A549 (cell line): ENCODE data around the gene SACM1L. TPM values are rescaled to one million over a fixed set of nuclear protein-coding genes. Genes with fewer than 3 reads are reported as not detected.

Source experiments
- ATAC-seq, 2 experiments: fragments of 200-7000 bp in 1 of 2; fragments of >200 bp in 1 of 2; cut with Nextera tagmentation in 1 of 2; cut with Tn5 transposase in 1 of 2; 3 replicates each; pipeline versions ENCODE4 v1.8.0 to v1.9.1; 2018 to 2020; ENCODE audit warnings: mild to moderate bottlenecking in 1 of 2, moderate library complexity in 1 of 2
- CTCF ChIA-PET: fragments of 300-600 bp; sonication (Branson Sonifier 250); formaldehyde crosslinking; extraction: SDS; loops from one replicate; lab custom pipeline; 2021; ENCODE audit warnings: antibody characterized with exemption, inconsistent platforms; lab: Yijun Ruan, JAX
- POLR2A ChIA-PET: fragments of 350-600 bp; formaldehyde crosslinking; extraction: SDS; loops from one replicate; lab custom pipeline; 2021; ENCODE audit warnings: antibody characterized with exemption, inconsistent platforms; lab: Yijun Ruan, JAX
- DNase-seq, 2 experiments: peaks; one replicate each; pipeline versions ENCODE4 v3.0.0 to v3.0.0-alpha.2; 2011 to 2016; ENCODE audit warnings: low read depth in 1 of 2, low spot score in 1 of 2
- FAIRE-seq: peaks from 2 replicates; lab custom pipeline; 2011; peaks lifted over from hg19 to GRCh38; lab: Jason Lieb, UNC
- H3K27ac ChIP-seq, 2 experiments: fragments of >200 bp; sonication (Bioruptor Twin); formaldehyde crosslinking; 3 replicates each; pipeline ENCODE4 v1.5.1; 2016 to 2017
- H3K4me1 ChIP-seq: fragments of >200 bp; sonication (Bioruptor Twin); formaldehyde crosslinking; 3 replicates; pipeline ENCODE4 v1.6.1; 2016
- H3K4me2 ChIP-seq: fragments of >200 bp; sonication (Bioruptor Twin); formaldehyde crosslinking; 3 replicates; pipeline ENCODE4 v1.6.1; 2016
- H3K4me3 ChIP-seq: fragments of >200 bp; sonication (Bioruptor Twin); formaldehyde crosslinking; 3 replicates; pipeline ENCODE4 v1.5.1; 2016
- H3K9me3 ChIP-seq: fragments of >200 bp; sonication (Bioruptor Twin); formaldehyde crosslinking; 3 replicates; pipeline ENCODE4 v1.6.1; 2016
- BCL3 ChIP-seq: fragments of >200 bp; sonication (Bioruptor Twin); formaldehyde crosslinking; IDR thresholded peaks from 3 replicates; pipeline ENCODE4 v1.6.1; 2016
- CBX2 ChIP-seq: fragments of 200-600 bp; sonication (generic); IDR thresholded peaks from 2 replicates; pipeline ENCODE4 v1.6.1; 2016; ENCODE audit warnings: low read depth, mild to moderate bottlenecking, borderline replicate concordance
- CEBPB ChIP-seq, 2 experiments: fragments of >200 bp in 1 of 2; sonication (Bioruptor Twin) in 1 of 2; formaldehyde crosslinking in 1 of 2; IDR thresholded peaks; 2 replicates each; pipeline ENCODE4 v1.6.1; 2012 to 2016
- CHD4 ChIP-seq: fragments of 200-600 bp; sonication (generic); IDR thresholded peaks from 2 replicates; pipeline ENCODE4 v1.6.1; 2016; ENCODE audit warnings: antibody characterized with exemption, mild to moderate bottlenecking, borderline replicate concordance
- CTCF ChIP-seq: fragments of >200 bp; sonication (Bioruptor Twin); formaldehyde crosslinking; IDR thresholded peaks from 3 replicates; pipeline ENCODE4 v1.5.1; 2016
- E2F6 ChIP-seq: IDR thresholded peaks from 2 replicates; pipeline ENCODE4 v1.6.1; 2012; ENCODE audit warnings: low read depth, borderline replicate concordance
- EP300 ChIP-seq, 2 experiments: fragments of >200 bp; sonication (Bioruptor Twin); formaldehyde crosslinking; IDR thresholded peaks; 2 replicates in 1 of 2; 3 replicates in 1 of 2; pipeline ENCODE4 v1.6.1; 2016 to 2017
- FOSL2 ChIP-seq, 2 experiments: fragments of 450-650 bp in 1 of 2; fragments of >200 bp in 1 of 2; sonication (Bioruptor Twin) in 1 of 2; formaldehyde crosslinking; IDR thresholded peaks; 2 replicates each; pipeline versions ENCODE4 v1.5.0 to v1.6.1; 2016 to 2020; ENCODE audit warnings: mild to moderate bottlenecking in 1 of 2, moderate library complexity in 1 of 2
- FOXS1 ChIP-seq: fragments of 250-450 bp; sonication (Bioruptor Pico); IDR thresholded peaks from 2 replicates; pipeline ENCODE4 v1.5.0; 2020; ENCODE audit warnings: mild to moderate bottlenecking, moderate library complexity
- GATA3 ChIP-seq: IDR thresholded peaks from 2 replicates; pipeline ENCODE4 v1.6.1; 2012; ENCODE audit warnings: borderline replicate concordance
- HES2 ChIP-seq: fragments of >200 bp; sonication (Bioruptor Twin); formaldehyde crosslinking; IDR thresholded peaks from 2 replicates; pipeline ENCODE4 v1.6.1; 2016
- HEYL ChIP-seq: fragments of 250-450 bp; sonication (Bioruptor Pico); IDR thresholded peaks from 2 replicates; pipeline ENCODE4 v1.8.0; 2021; ENCODE audit warnings: mild to moderate bottlenecking, moderate library complexity
- HMGXB4 ChIP-seq: fragments of 250-450 bp; sonication (Bioruptor Pico); IDR thresholded peaks from 2 replicates; pipeline ENCODE4 v1.5.0; 2021; ENCODE audit warnings: mild to moderate bottlenecking, moderate library complexity, borderline replicate concordance
- HOXA7 ChIP-seq: fragments of 250-450 bp; sonication (Bioruptor Pico); IDR thresholded peaks from 2 replicates; pipeline ENCODE4 v1.5.0; 2020; ENCODE audit warnings: mild to moderate bottlenecking, moderate library complexity
- HOXB13 ChIP-seq: fragments of 250-450 bp; sonication (Bioruptor Pico); IDR thresholded peaks from 2 replicates; pipeline ENCODE4 v1.5.0; 2020; ENCODE audit warnings: low read depth, mild to moderate bottlenecking, moderate library complexity
- JUN ChIP-seq, 2 experiments: fragments of >200 bp; sonication (Bioruptor Twin); formaldehyde crosslinking; IDR thresholded peaks; 2 replicates in 1 of 2; 3 replicates in 1 of 2; pipeline ENCODE4 v1.6.1; 2016 to 2017
- KDM1A ChIP-seq: fragments of 200-600 bp; sonication (generic); IDR thresholded peaks from 2 replicates; pipeline ENCODE4 v1.6.1; 2016; ENCODE audit warnings: low read depth, mild to moderate bottlenecking
- MAFK ChIP-seq: fragments of 450-650 bp; IDR thresholded peaks from 2 replicates; pipeline ENCODE4 v1.6.1; 2014; ENCODE audit not compliant: partially characterized antibody
- MAZ ChIP-seq: fragments of 150-350 bp; IDR thresholded peaks from 2 replicates; pipeline ENCODE4 v1.6.1; 2014; ENCODE audit warnings: antibody characterized with exemption, low read depth, low read length, borderline replicate concordance
- PBX3 ChIP-seq: IDR thresholded peaks from 2 replicates; pipeline ENCODE4 v1.6.1; 2012
- POLR2A ChIP-seq: IDR thresholded peaks from 2 replicates; pipeline ENCODE4 v1.6.1; 2012; ENCODE audit warnings: mild to moderate bottlenecking, low read length
- RAD21 ChIP-seq, 2 experiments: fragments of >200 bp in 1 of 2; sonication (Bioruptor Twin) in 1 of 2; formaldehyde crosslinking in 1 of 2; IDR thresholded peaks in 1 of 2; conservative IDR thresholded peaks in 1 of 2; 2 replicates in 1 of 2; 3 replicates in 1 of 2; pipeline ENCODE4 v1.6.1; 2012 to 2018; ENCODE audit warnings: inconsistent platforms in 1 of 2
- RCOR1 ChIP-seq: fragments of 150-350 bp; IDR thresholded peaks from 2 replicates; pipeline ENCODE4 v1.6.1; 2014; ENCODE audit warnings: antibody characterized with exemption, low read length, low read depth
- SREBF2 ChIP-seq: fragments of 450-650 bp; IDR thresholded peaks from 2 replicates; pipeline ENCODE4 v1.6.1; 2014; ENCODE audit warnings: mild to moderate bottlenecking, moderate library complexity
- TP53 ChIP-seq: fragments of 250-450 bp; sonication (Bioruptor Pico); IDR thresholded peaks from 2 replicates; pipeline ENCODE4 v1.5.0; 2021; ENCODE audit warnings: mild to moderate bottlenecking, moderate library complexity
- WGBS: methylation state at CpG from one replicate; pipeline ENCODE4 v1.1.6; 2017; ENCODE audit errors: missing lambda C conversion rate; 5-methylcytosine and 5-hydroxymethylcytosine counted together
- polyA plus RNA-seq, 4 experiments: library from polyadenylated mRNA; depleted of rRNA in 3 of 4; stranded (reverse); fragments of >200 nt; fragmentation: RNase III in 1 of 4; extraction: RNeasy Plus Mini Kit Qiagen cat#74134 plus additional on column Dnase treatment in 1 of 4; gene quantifications; 2 replicates in 3 of 4; 3 replicates in 1 of 4; pipeline ENCODE4 v1.2.3, GENCODE V29; 2011 to 2017

The SACM1L gene
- polyA plus RNA-seq, 2 of the 4 experiments (the other 2 are of a cell fraction) = 21.1 to 27.8 TPM

GRCh38 chr3:45781841-45782240 lies 92.6 kb downstream of the SACM1L start:
- H3K4me1 ChIP-seq = no peaks in the 10 kb centered on the region
- H3K27ac ChIP-seq = no peak overlapping the region
- no peak overlapping the region for H3K4me2 ChIP-seq
- DNase-seq (no peak), FAIRE-seq (no peak), ATAC-seq (no peak)
- POLR2A ChIA-PET = no interaction called here
- no peaks in the 10 kb centered on the region for H3K9me3 ChIP-seq
- H3K4me3 ChIP-seq = no peak overlapping the region
- 37% methylated on average over 4 of the region's 12 CpGs for WGBS
- CTCF ChIA-PET = interaction anchor here (0.9 to 1.5 kb wide), 5 partner anchors 19 to 44 kb away, joined by 3 to 4 read pairs (median 4); no protein-coding TSS in a partner anchor
- no peak for TF ChIP-seq HOXB13
- no peak for TF ChIP-seq RCOR1
- TF ChIP-seq KDM1A = no peak
- no peak for TF ChIP-seq POLR2A
- no peak for TF ChIP-seq HES2
- TF ChIP-seq CEBPB (IDR thresholded peaks at IDR 0.05) = no peak
- TF ChIP-seq EP300 (IDR thresholded peaks at IDR 0.05) = no peak
- no peak for TF ChIP-seq RAD21 (conservative IDR thresholded peaks at IDR 0.05 in 1 of 2, IDR thresholded peaks at IDR 0.05 in 1 of 2)
- no peak for TF ChIP-seq CHD4

GRCh38 chr3:45782381-45782780 lies 93.2 kb downstream of the SACM1L start:
- no peak overlapping the region for H3K4me3 ChIP-seq
- FAIRE-seq = no peak
- no peak overlapping the region for H3K27ac ChIP-seq
- 20% methylated on average over 3 of the region's 3 CpGs for WGBS
- POLR2A ChIA-PET = no interaction called here
- H3K4me1 ChIP-seq = no peaks in the 10 kb centered on the region
- no peak overlapping the region for H3K4me2 ChIP-seq
- CTCF ChIA-PET = interaction anchor here (1.2 to 1.5 kb wide), 3 partner anchors 18 to 21 kb away, joined by 3 to 4 read pairs (median 3); no protein-coding TSS in a partner anchor
- no peak for DNase-seq
- no peaks in the 10 kb centered on the region for H3K9me3 ChIP-seq
- no peak for ATAC-seq
- TF ChIP-seq MAFK (no peak), BCL3 (no peak), POLR2A (no peak), CHD4 (no peak), PBX3 (no peak), MAZ (no peak), GATA3 (no peak), CTCF (no peak), E2F6 (no peak), HMGXB4 (CRISPR knock-in tag) (no peak), HOXA7 (no peak), HEYL (CRISPR knock-in tag) (no peak), CBX2 (no peak), FOXS1 (CRISPR knock-in tag) (no peak), EP300 (IDR thresholded peaks at IDR 0.05) (no peak), SREBF2 (no peak), FOSL2 (IDR thresholded peaks at IDR 0.05) (no peak), FOSL2 (CRISPR knock-in tag; IDR thresholded peaks at IDR 0.05) (no peak), JUN (IDR thresholded peaks at IDR 0.05) (no peak), TP53 (CRISPR knock-in tag) (no peak)
